GM12878 (cell line): Measurements from ENCODE around the gene COL20A1. TPM values are rescaled to one million over a fixed set of nuclear protein-coding genes. Genes with fewer than 3 reads are reported as not detected.

Experiments
- ATAC-seq: fragments of 200-7000 bp; cut with Tn5 transposase; 3 replicates; pipeline ENCODE4 v1.9.1; 2020; ENCODE audit warnings: mild to moderate bottlenecking, moderate library complexity
- BruUV-seq: library from RNA; stranded (reverse); fragments of 400-500 nt; replicated peaks from 2 replicates; lab custom pipeline; 2021; lab: Mats Ljungman, UMichigan
- CTCF ChIA-PET: fragments of 300-600 bp; sonication (Branson Sonifier 250); formaldehyde crosslinking; extraction: SDS; loops from one replicate; lab custom pipeline; 2021; ENCODE audit warnings: inconsistent platforms; lab: Yijun Ruan, JAX
- POLR2A ChIA-PET: fragments of 350-600 bp; formaldehyde crosslinking; extraction: SDS; loops from one replicate; lab custom pipeline; 2021; ENCODE audit warnings: inconsistent platforms; lab: Charles Lee
- RAD21 ChIA-PET: fragments of 300-600 bp; sonication (Branson Sonifier 250); formaldehyde crosslinking; loops from one replicate; lab custom pipeline; 2023; ENCODE audit warnings: antibody characterized with exemption; ENCODE audit not compliant: unreplicated experiment; lab: Charles Lee
- SMC1A ChIA-PET: fragments of 300-600 bp; sonication (Branson Sonifier 250); formaldehyde crosslinking; loops from one replicate; lab custom pipeline; 2023; ENCODE audit not compliant: unreplicated experiment, uncharacterized antibody; lab: Charles Lee
- DNase-seq: peaks from one replicate; pipeline ENCODE4 v3.0.0-alpha.2; 2011; ENCODE audit warnings: low read depth, low spot score
- FAIRE-seq: peaks from 3 replicates; lab custom pipeline; 2011; peaks lifted over from hg19 to GRCh38; lab: Jason Lieb, UNC
- H2AFZ ChIP-seq: 2 replicates; pipeline ENCODE4 v1.6.0; 2011; ENCODE audit warnings: low read depth, low read length, control low read depth; ENCODE audit not compliant: control insufficient read depth
- H3K27ac ChIP-seq: 2 replicates; pipeline ENCODE4 v1.5.1; 2011; ENCODE audit warnings: control low read depth; ENCODE audit not compliant: control insufficient read depth, insufficient read depth
- H3K27me3 ChIP-seq, 2 experiments: replicated peaks in 1 of 2; 2 replicates each; pipeline versions ENCODE4 v1.6.0 to v1.6.1; 2011; ENCODE audit warnings: low read length in 1 of 2; ENCODE audit not compliant: control insufficient read depth in 2 of 2, insufficient read depth in 2 of 2
- H3K36me3 ChIP-seq, 2 experiments: 2 replicates each; pipeline ENCODE4 v1.5.1; 2011; ENCODE audit warnings: low read length in 1 of 2; ENCODE audit not compliant: control insufficient read depth in 2 of 2, insufficient read depth in 2 of 2
- H3K4me1 ChIP-seq: 2 replicates; pipeline ENCODE4 v1.6.1; 2011; ENCODE audit warnings: mild to moderate bottlenecking, low read length, moderate library complexity, mixed read lengths; ENCODE audit not compliant: control insufficient read depth, insufficient read depth
- H3K4me2 ChIP-seq: 2 replicates; pipeline ENCODE4 v1.6.0; 2011; ENCODE audit warnings: control low read depth; ENCODE audit not compliant: control insufficient read depth, insufficient read depth
- H3K4me3 ChIP-seq: fragments of 200-600 bp; sonication (generic); 2 replicates; pipeline ENCODE4 v1.5.1; 2016
- H3K79me2 ChIP-seq: 2 replicates; pipeline ENCODE4 v1.6.0; 2011; ENCODE audit warnings: low read length; ENCODE audit not compliant: control insufficient read depth, insufficient read depth
- H3K9ac ChIP-seq: 2 replicates; pipeline ENCODE4 v1.8.0; 2011; ENCODE audit warnings: low read length, control low read depth, mixed read lengths; ENCODE audit not compliant: control insufficient read depth, insufficient read depth
- H3K9me3 ChIP-seq: replicated peaks from 3 replicates; pipeline ENCODE4 v1.5.1; 2011; ENCODE audit warnings: mild to moderate bottlenecking, low read length; ENCODE audit not compliant: control insufficient read depth, insufficient read depth
- H4K20me1 ChIP-seq: 2 replicates; pipeline ENCODE4 v1.6.0; 2011; ENCODE audit not compliant: control insufficient read depth, insufficient read depth
- CHD2 ChIP-seq: IDR thresholded peaks from 2 replicates; pipeline ENCODE4 v1.6.1; 2011; ENCODE audit warnings: low read depth, low read length, improper control_type of control experiment, borderline replicate concordance
- HCFC1 ChIP-seq: fragments of 150-350 bp; IDR thresholded peaks from 2 replicates; pipeline ENCODE4 v1.6.1; 2014; ENCODE audit warnings: low read length
- MEF2B ChIP-seq: fragments of 450-650 bp; IDR thresholded peaks from 2 replicates; pipeline ENCODE4 v1.6.1; 2018; ENCODE audit warnings: mild to moderate bottlenecking, moderate library complexity; ENCODE audit not compliant: partially characterized antibody, poor library complexity, severe bottlenecking
- POLR2A ChIP-seq: IDR thresholded peaks from 2 replicates; pipeline ENCODE4 v1.6.1; 2011; ENCODE audit warnings: low read depth, mild to moderate bottlenecking, low read length
- POU2F2 ChIP-seq: IDR thresholded peaks from 3 replicates; pipeline ENCODE4 v1.6.1; 2011; ENCODE audit warnings: low read depth, mild to moderate bottlenecking, low read length, borderline replicate concordance
- SUZ12 ChIP-seq: fragments of 200-600 bp; sonication (generic); IDR thresholded peaks from one replicate; pipeline ENCODE4 v1.6.1; 2018; ENCODE audit warnings: antibody characterized with exemption, mild to moderate bottlenecking; ENCODE audit not compliant: unreplicated experiment
- ZSCAN29 ChIP-seq: fragments of 450-650 bp; IDR thresholded peaks from 2 replicates; pipeline ENCODE4 v1.6.1; 2017; ENCODE audit warnings: mild to moderate bottlenecking, moderate library complexity
- ZZZ3 ChIP-seq: IDR thresholded peaks from 2 replicates; pipeline ENCODE4 v1.6.1; 2011; ENCODE audit warnings: low read depth; ENCODE audit not compliant: control insufficient read depth, insufficient read length
- WGBS: methylation state at CpG from one replicate; pipeline ENCODE4 v1.1.6; 2016; ENCODE audit warnings: low lambda C conversion rate; ENCODE audit not compliant: insufficient replicate concordance, insufficient coverage; ENCODE audit errors: missing lambda C conversion rate; 5-methylcytosine and 5-hydroxymethylcytosine counted together
- in situ Hi-C: fragments of 300-500 bp; cut with MboI; formaldehyde crosslinking; loops from 9 replicates; pipeline ENCODE4 v1.14.3; 2018; ENCODE audit warnings: mixed read lengths
- intact Hi-C: fragments of 100-400 bp; cut with micrococcal nuclease; formaldehyde crosslinking; loops from one replicate; pipeline ENCODE4 v1.14.2; 2022; ENCODE audit not compliant: unreplicated experiment
- polyA plus RNA-seq, 11 experiments: library from polyadenylated mRNA; depleted of rRNA in 4 of 11; unstranded in 6 of 11; stranded (reverse) in 5 of 11; fragments of >200 nt; fragmentation: Nextera tagmentation in 4 of 11; fragmentation: Illumina TruSeq in 1 of 11; extraction: Ambion mirVana in 4 of 11; extraction: Trizol in 1 of 11; gene quantifications; 1 replicate in 1 of 11; 2 replicates in 10 of 11; pipeline versions ENCODE4 v1.2.1 to v1.2.3, GENCODE V29; 2011 to 2016; ENCODE audit warnings: inconsistent platforms in 2 of 11, missing spikeins in 2 of 11, low read depth in 1 of 11
- total RNA-seq, 4 experiments: library from RNA; depleted of rRNA in 3 of 4; stranded (reverse); fragments of >200 nt in 3 of 4; fragmentation: Illumina TruSeq in 1 of 4; extraction: Trizol in 1 of 4; gene quantifications; 2 replicates each; pipeline versions ENCODE4 v1.2.1 to v1.2.3, GENCODE V29; 2013 to 2021
- TF ChIP-seq, protein P1 (sequence below), 3 experiments: IDR thresholded peaks in 2 of 3; conservative IDR thresholded peaks in 1 of 3; 2 replicates each; pipeline ENCODE4 v1.5.1; 2011; ENCODE audit warnings: low read depth in 3 of 3, low read length in 3 of 3, mild to moderate bottlenecking in 3 of 3, control low read depth in 2 of 3, moderate library complexity in 2 of 3, inconsistent platforms in 1 of 3, mixed read lengths in 1 of 3; ENCODE audit not compliant: control insufficient read depth in 2 of 3, insufficient read depth in 1 of 3; ENCODE audit errors: extremely low read depth in 1 of 3
- TF ChIP-seq, protein P2 (sequence below): IDR thresholded peaks from 2 replicates; pipeline ENCODE4 v1.6.1; 2012; ENCODE audit warnings: low read length, inconsistent platforms
- TF ChIP-seq, protein P3 (sequence below): IDR thresholded peaks from 2 replicates; pipeline ENCODE4 v1.6.1; 2011; ENCODE audit warnings: borderline replicate concordance, low read depth, mild to moderate bottlenecking, moderate library complexity, mixed read lengths, low read length; ENCODE audit not compliant: insufficient read depth; ENCODE audit errors: extremely low read length
- TF ChIP-seq, protein P4 (sequence below): fragments of 450-650 bp; IDR thresholded peaks from 2 replicates; pipeline ENCODE4 v1.6.1; 2017; ENCODE audit warnings: borderline replicate concordance

COL20A1 gene
- total and polyA plus RNA-seq, 10 of the 15 experiments (the other 5 are each of a cell fraction or from before 2014, with no cell fraction given) = not detected

DNA sequence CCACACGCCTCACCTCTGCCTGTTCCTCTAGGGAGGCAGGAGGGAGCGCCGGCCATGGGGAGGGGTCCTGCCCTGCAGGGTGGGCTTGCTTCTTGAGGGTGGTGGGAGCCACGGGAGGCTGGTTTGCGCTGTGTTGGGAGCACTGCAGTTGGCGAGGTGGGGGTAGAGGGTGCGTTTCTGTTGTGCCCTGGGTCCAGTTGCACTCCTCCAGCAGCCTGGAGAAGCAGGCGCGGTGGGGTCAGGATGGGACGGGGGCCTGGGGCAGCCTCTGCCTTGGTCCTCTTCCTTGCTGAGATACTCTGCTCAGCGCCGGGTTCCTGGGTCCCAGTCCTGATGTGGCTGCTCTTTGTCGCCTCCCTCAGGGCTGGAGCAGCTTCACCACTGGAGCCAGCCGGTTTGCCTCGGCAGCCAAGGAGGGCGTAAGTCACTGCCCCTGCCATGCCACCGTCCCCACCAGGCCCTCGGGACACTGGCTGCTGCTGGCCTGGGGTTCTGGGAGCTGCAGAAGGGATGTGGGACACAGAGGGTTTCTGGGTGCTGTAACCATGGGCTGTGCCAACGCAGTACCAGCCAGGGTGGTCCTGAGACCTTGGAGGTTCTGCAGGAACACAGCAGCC is 11.9 kb upstream of the COL20A1 start:
- Histone ChIP-seq H3K36me3 (peaks cover 16 to 17% of the 10 kb centered on the region in 2 experiments), H3K9me3 (no peaks in the 10 kb centered on the region)
- 0 out of 3 replicates have a peak, but pooled peaks have one; percentile 30 for ATAC-seq
- CTCF ChIA-PET = interaction anchor here (1.4 to 1.8 kb wide), 2 partner anchors 10 to 58 kb away, joined by 5 to 10 read pairs; no protein-coding TSS in a partner anchor
- intact Hi-C loops = no loop called here
- 92% methylated on average over 18 of the region's 19 CpGs for WGBS
- TF ChIP-seq, protein P1, sequence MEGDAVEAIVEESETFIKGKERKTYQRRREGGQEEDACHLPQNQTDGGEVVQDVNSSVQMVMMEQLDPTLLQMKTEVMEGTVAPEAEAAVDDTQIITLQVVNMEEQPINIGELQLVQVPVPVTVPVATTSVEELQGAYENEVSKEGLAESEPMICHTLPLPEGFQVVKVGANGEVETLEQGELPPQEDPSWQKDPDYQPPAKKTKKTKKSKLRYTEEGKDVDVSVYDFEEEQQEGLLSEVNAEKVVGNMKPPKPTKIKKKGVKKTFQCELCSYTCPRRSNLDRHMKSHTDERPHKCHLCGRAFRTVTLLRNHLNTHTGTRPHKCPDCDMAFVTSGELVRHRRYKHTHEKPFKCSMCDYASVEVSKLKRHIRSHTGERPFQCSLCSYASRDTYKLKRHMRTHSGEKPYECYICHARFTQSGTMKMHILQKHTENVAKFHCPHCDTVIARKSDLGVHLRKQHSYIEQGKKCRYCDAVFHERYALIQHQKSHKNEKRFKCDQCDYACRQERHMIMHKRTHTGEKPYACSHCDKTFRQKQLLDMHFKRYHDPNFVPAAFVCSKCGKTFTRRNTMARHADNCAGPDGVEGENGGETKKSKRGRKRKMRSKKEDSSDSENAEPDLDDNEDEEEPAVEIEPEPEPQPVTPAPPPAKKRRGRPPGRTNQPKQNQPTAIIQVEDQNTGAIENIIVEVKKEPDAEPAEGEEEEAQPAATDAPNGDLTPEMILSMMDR (IDR thresholded peaks at IDR 0.05 in 2 of 3, conservative IDR thresholded peaks at IDR 0.05 in 1 of 3; ENCODE audit: control insufficient read depth in 2 of 3, extremely low read depth in 1 of 3, insufficient read depth in 1 of 3, low read depth in 3 of 3, low read length in 3 of 3) = peak in 1 of 3 experiments; percentile 13; a peak in 2 of 6 replicates
- TF ChIP-seq POU2F2 (no peak), HCFC1 (no peak), ZSCAN29 (no peak), ZZZ3 (no peak), POLR2A (peak; percentile 51; the same call in 1 of the 2 replicates), MEF2B (no peak), CHD2 (no peak), SUZ12 (no peak)
- TF ChIP-seq, protein P2, sequence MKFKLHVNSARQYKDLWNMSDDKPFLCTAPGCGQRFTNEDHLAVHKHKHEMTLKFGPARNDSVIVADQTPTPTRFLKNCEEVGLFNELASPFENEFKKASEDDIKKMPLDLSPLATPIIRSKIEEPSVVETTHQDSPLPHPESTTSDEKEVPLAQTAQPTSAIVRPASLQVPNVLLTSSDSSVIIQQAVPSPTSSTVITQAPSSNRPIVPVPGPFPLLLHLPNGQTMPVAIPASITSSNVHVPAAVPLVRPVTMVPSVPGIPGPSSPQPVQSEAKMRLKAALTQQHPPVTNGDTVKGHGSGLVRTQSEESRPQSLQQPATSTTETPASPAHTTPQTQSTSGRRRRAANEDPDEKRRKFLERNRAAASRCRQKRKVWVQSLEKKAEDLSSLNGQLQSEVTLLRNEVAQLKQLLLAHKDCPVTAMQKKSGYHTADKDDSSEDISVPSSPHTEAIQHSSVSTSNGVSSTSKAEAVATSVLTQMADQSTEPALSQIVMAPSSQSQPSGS = no peak
- TF ChIP-seq, protein P3, sequence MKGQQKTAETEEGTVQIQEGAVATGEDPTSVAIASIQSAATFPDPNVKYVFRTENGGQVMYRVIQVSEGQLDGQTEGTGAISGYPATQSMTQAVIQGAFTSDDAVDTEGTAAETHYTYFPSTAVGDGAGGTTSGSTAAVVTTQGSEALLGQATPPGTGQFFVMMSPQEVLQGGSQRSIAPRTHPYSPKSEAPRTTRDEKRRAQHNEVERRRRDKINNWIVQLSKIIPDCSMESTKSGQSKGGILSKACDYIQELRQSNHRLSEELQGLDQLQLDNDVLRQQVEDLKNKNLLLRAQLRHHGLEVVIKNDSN = no peak
- TF ChIP-seq, protein P4, sequence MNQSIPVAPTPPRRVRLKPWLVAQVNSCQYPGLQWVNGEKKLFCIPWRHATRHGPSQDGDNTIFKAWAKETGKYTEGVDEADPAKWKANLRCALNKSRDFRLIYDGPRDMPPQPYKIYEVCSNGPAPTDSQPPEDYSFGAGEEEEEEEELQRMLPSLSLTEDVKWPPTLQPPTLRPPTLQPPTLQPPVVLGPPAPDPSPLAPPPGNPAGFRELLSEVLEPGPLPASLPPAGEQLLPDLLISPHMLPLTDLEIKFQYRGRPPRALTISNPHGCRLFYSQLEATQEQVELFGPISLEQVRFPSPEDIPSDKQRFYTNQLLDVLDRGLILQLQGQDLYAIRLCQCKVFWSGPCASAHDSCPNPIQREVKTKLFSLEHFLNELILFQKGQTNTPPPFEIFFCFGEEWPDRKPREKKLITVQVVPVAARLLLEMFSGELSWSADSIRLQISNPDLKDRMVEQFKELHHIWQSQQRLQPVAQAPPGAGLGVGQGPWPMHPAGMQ = no peak
- TF ChIP-seq, all 136 proteins: peak for 2
- Histone ChIP-seq H3K79me2 (no peaks in the 10 kb centered on the region), H3K27me3 (no peaks in the 10 kb centered on the region), H3K4me2 (no peak overlapping the region), H3K27ac (no peak overlapping the region), H3K4me3 (no peak overlapping the region), H3K9ac (no peak overlapping the region), H2AFZ (no peak overlapping the region), H3K4me1 (no peaks in the 10 kb centered on the region), H4K20me1 (no peaks in the 10 kb centered on the region)
- BruUV-seq = no TSS peak
- FAIRE-seq (no peak), DNase-seq (no peak)
- ChIA-PET POLR2A (no interaction called here), RAD21 (no interaction called here), SMC1A (no interaction called here)
- in situ Hi-C loops = no loop called here
